Stomach (tissue), 9 donors: ENCODE measurements around the gene LRCH3. TPM values are rescaled to one million over a fixed set of nuclear protein-coding genes. Genes with fewer than 3 reads are reported as not detected.

Experiments used
- DNase-seq, 2 donors: peaks; one replicate each; pipeline versions ENCODE4 v3.0.0 to v3.0.0-alpha.2; 2013 to 2019
- H3K27ac ChIP-seq, 5 donors: fragments of 200-600 bp in 4 of 5; sonication (generic) in 4 of 5; one replicate each; pipeline ENCODE4 v1.5.1; 2013 to 2019; ENCODE audit warnings: mild to moderate bottlenecking in 1 of 5, moderate library complexity in 1 of 5
- H3K27me3 ChIP-seq, 3 donors: fragments of 200-600 bp; sonication (generic); one replicate each; pipeline ENCODE4 v1.5.1; 2017 to 2019; ENCODE audit warnings: mixed run types in 1 of 3
- H3K36me3 ChIP-seq, 4 donors: fragments of 200-600 bp; sonication (generic); 1 replicate in 3 of 4; 2 replicates in 1 of 4; pipeline ENCODE4 v1.5.1; 2016 to 2019
- H3K4me1 ChIP-seq, 4 donors: fragments of 200-600 bp; sonication (generic); one replicate each; pipeline ENCODE4 v1.5.1; 2016 to 2019
- H3K4me3 ChIP-seq, 4 donors: fragments of 200-600 bp; sonication (generic) in 3 of 4; one replicate each; pipeline ENCODE4 v1.5.1; 2016 to 2019; ENCODE audit warnings: mild to moderate bottlenecking in 1 of 4
- H3K9me3 ChIP-seq, 4 donors: fragments of 200-600 bp; sonication (generic); one replicate each; pipeline ENCODE4 v1.5.1; 2016 to 2019
- CTCF ChIP-seq, 7 experiments: fragments of 450-650 bp in 4 of 7; fragments of 200-600 bp in 3 of 7; sonication (generic) in 3 of 7; IDR thresholded peaks; one replicate each; pipeline ENCODE4 v1.5.1; 2016 to 2019; ENCODE audit warnings: antibody characterized with exemption in 7 of 7, control low read depth in 2 of 7, mild to moderate bottlenecking in 1 of 7
- EP300 ChIP-seq: sonication (generic); formaldehyde crosslinking; IDR thresholded peaks from one replicate; pipeline ENCODE4 v1.6.1; 2017; ENCODE audit warnings: antibody characterized with exemption
- POLR2A ChIP-seq, 4 donors: fragments of 450-650 bp; IDR thresholded peaks; one replicate each; pipeline ENCODE4 v1.6.1; 2016; ENCODE audit warnings: antibody characterized with exemption in 4 of 4, control low read depth in 2 of 4, mild to moderate bottlenecking in 1 of 4, moderate library complexity in 1 of 4
- POLR2AphosphoS5 ChIP-seq, 3 donors: sonication (generic); formaldehyde crosslinking; IDR thresholded peaks; one replicate each; pipeline ENCODE4 v1.6.1; 2016; ENCODE audit warnings: antibody characterized with exemption in 3 of 3
- WGBS, 5 donors: extraction: QIAGEN DNeasy Blood & Tissue Kit in 3 of 5; methylation state at CpG; one replicate each; pipeline versions ENCODE4 v1.1.5 to v1.1.7; 2013 to 2018; 5-methylcytosine and 5-hydroxymethylcytosine counted together
- intact Hi-C: fragments of 100-400 bp; cut with DNase I; formaldehyde crosslinking; loops from one replicate; pipeline ENCODE4 v1.15.1; 2023; ENCODE audit warnings: low total_unique reads
- polyA plus RNA-seq, 3 donors: library from polyadenylated mRNA; stranded (reverse); fragments of 200-250 nt; gene quantifications; one replicate each; pipeline ENCODE4 v1.2.3, GENCODE V29; 2013
- total RNA-seq, 5 donors: library from RNA; depleted of rRNA; stranded (reverse); fragments of >200 nt; gene quantifications; one replicate each; pipeline versions ENCODE4 v1.1.0 to v1.2.3, GENCODE V29; 2014 to 2016
- donor health status: healthy with polysubstance abuse.
- donor health status: Bipolar disorder and iron deficiency.
- donor health status: healthy.

The LRCH3 gene
- total and polyA plus RNA-seq, 8 donors = 5.9 to 117 (median 36.7) TPM

DNA sequence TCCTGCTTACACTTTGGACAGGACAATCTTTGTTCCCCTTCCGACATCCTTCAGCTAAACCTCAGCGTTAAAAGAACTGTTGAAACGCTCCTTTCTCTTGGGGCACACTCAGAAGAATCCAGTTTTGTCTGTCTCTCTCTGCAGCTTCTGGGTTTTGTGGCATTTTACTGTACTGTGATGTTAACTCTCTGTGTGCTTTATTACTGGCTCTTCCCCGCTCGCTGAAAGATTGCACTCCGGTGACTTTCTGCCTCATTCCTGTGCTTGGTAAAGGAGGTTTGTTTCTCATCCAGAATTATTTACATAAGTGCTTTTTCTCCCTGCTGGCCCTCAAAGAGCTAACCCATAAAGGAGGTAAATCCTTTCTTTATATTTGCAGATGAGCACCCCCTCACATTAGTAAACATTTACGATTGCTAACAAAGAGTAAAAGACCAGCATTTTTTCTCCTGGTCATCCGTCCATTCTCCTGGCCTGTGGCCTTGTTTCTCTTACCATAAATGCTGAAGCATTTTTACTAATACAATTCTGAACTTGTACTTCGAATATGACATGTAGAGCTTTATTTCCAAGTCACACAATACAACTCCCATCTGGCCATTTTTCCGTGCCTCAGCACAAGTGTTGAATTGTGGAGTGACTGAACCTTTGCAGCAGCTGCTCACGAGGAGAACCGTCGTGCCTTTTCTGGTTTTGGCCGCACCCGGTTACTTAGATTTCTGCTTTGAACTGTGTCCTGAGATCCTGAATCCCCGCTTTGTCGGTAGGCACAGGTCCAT is 89.6 kb downstream of the LRCH3 start:
- intact Hi-C loops = no loop called here
- WGBS, 5 donors = 77 to 80% (median 79%) methylated on average over 17 of the region's 17 CpGs
- Histone ChIP-seq H3K4me3 (no peak overlapping the region), H3K27me3 (no peaks in the 10 kb centered on the region), H3K36me3 (peaks cover 32 to 79% (median 66%) of the 10 kb centered on the region in 4 donors), H3K4me1 (peaks cover 0 to 4% (median 0%) of the 10 kb centered on the region in 4 donors), H3K27ac (no peak overlapping the region), H3K9me3 (no peaks in the 10 kb centered on the region)
- DNase-seq = no peak
- no peak for TF ChIP-seq POLR2A (IDR thresholded peaks at IDR 0.05)
- TF ChIP-seq CTCF (IDR thresholded peaks at IDR 0.05) = no peak
- no peak for TF ChIP-seq POLR2AphosphoS5 (IDR thresholded peaks at IDR 0.05)
- TF ChIP-seq EP300 = no peak

GRCh38 chr3:197881270-197881969 is 90.4 kb downstream of the LRCH3 start:
- Histone ChIP-seq H3K27ac (no peak overlapping the region), H3K27me3 (no peaks in the 10 kb centered on the region), H3K36me3 (peaks cover 32 to 79% (median 66%) of the 10 kb centered on the region in 4 donors), H3K4me1 (peaks cover 0 to 4% (median 0%) of the 10 kb centered on the region in 4 donors), H3K4me3 (no peak overlapping the region), H3K9me3 (no peaks in the 10 kb centered on the region)
- intact Hi-C loops = no loop called here
- DNase-seq = no peak
- TF ChIP-seq EP300 = no peak
- TF ChIP-seq POLR2A (IDR thresholded peaks at IDR 0.05) = no peak
- TF ChIP-seq POLR2AphosphoS5 (IDR thresholded peaks at IDR 0.05) = no peak
- no peak for TF ChIP-seq CTCF (IDR thresholded peaks at IDR 0.05)
- 80 to 89% (median 81%) methylated on average over 8 of the region's 8 CpGs for WGBS, 5 donors

DNA sequence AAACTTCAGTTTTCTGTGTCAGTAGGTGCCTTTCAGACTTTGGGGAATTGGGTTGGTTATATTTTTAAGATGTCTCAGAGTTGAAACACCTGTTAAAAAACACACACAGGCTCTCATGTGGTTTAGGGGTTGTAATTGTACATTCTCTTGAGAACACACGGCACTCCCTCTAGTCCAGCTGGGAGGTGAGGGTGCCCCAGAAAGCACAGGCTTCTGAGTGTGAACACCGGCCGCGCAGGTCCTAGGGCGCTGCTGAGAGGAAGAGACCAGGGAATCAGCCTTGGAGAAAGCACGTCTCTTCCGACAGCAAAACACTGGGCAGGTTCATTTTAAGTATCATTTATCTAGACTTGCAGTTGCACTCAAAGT is 90.9 kb downstream of the LRCH3 start:
- TF ChIP-seq POLR2A (IDR thresholded peaks at IDR 0.05) (no peak), CTCF (IDR thresholded peaks at IDR 0.05) (no peak), POLR2AphosphoS5 (IDR thresholded peaks at IDR 0.05) (no peak), EP300 (no peak)
- DNase-seq = no peak
- 82 to 93% (median 89%) methylated on average over 7 of the region's 7 CpGs for whole genome bisulfite sequencing, 5 donors
- Histone ChIP-seq H3K27ac (no peak overlapping the region), H3K27me3 (no peaks in the 10 kb centered on the region), H3K9me3 (no peaks in the 10 kb centered on the region), H3K4me1 (peaks cover 0 to 4% (median 0%) of the 10 kb centered on the region in 4 donors), H3K36me3 (peaks cover 32 to 76% (median 63%) of the 10 kb centered on the region in 4 donors), H3K4me3 (no peak overlapping the region)
- intact Hi-C loops = no loop called here

DNA sequence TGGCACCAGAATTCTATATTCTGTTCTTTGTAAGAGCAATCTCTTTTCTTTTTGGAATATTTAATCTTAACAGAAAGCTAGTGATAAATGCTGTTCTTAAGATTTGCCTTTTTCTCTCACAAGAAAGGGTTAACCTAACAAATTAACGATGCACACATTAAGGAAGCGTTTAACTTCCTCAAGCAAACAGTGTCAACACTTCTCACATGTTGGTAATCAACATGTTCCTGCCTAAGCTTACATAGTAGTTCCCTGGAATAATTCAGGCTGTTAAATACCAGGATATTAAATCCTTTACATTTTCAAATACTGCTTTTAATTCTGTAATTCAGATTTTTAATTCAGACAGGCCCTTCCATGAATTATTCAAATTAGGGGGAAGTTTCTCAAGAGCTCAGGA is 91.5 kb downstream of the LRCH3 start:
- intact Hi-C loops = no loop called here
- WGBS, 5 donors = 8 to 16% (median 8%) methylated on average over 2 of the region's 2 CpGs
- peaks cover 32 to 73% (median 60%) of the 10 kb centered on the region in 4 donors for H3K36me3 ChIP-seq
- no peaks in the 10 kb centered on the region for H3K9me3 ChIP-seq
- H3K27me3 ChIP-seq = no peaks in the 10 kb centered on the region
- no peak for DNase-seq
- H3K27ac ChIP-seq = no peak overlapping the region
- H3K4me1 ChIP-seq = peaks cover 0 to 4% (median 0%) of the 10 kb centered on the region in 4 donors
- no peak for TF ChIP-seq EP300
- no peak for TF ChIP-seq POLR2AphosphoS5 (IDR thresholded peaks at IDR 0.05)
- no peak for TF ChIP-seq POLR2A (IDR thresholded peaks at IDR 0.05)
- no peak for TF ChIP-seq CTCF (IDR thresholded peaks at IDR 0.05)
- no peak overlapping the region for H3K4me3 ChIP-seq
